HG02642 (cell line): ENCODE data around the gene PCF11.
A peak's percentile ranks its signal among the peaks of the same experiment; 100 is the strongest.
"Not testable (repeated sequence)": the region's sequence is repeated elsewhere in the genome, so short reads cannot be mapped to it uniquely, and the experiment has no call there.

Experiments
- ATAC-seq: cut with Tn5 transposase; IDR thresholded peaks from one replicate; pipeline ENCODE4 v1.9.1; 2021; ENCODE audit warnings: mild to moderate bottlenecking; ENCODE audit not compliant: unreplicated experiment, poor library complexity

Gene PCF11

GRCh38 chr11:83187465-83187864 lies 30.5 kb downstream of the PCF11 start:
- no peak for ATAC-seq

- no peak for ATAC-seq
These were observed 34.6 kb downstream of the PCF11 start for GRCh38 chr11:83191491-83191890.

- ATAC-seq: no peak
These were observed 35.1 kb downstream of the PCF11 start for GRCh38 chr11:83191986-83192385.

- ATAC-seq: no peak
These were observed 35.8 kb downstream of the PCF11 start for GRCh38 chr11:83192606-83193245.

GRCh38 chr11:83193315-83194280 lies 36.7 kb downstream of the PCF11 start, which contains the start of gene ANKRD42:
Gene ANKRD42, plus strand, starts transcription at chr11:83193712. Its CDS starts 959 bp downstream, at chr11:83194671.
- ATAC-seq: peak; percentile 95

GRCh38 chr11:83194281-83195142 lies 37.6 kb downstream of the PCF11 start:
- peak; percentile 58 for ATAC-seq

GRCh38 chr11:83195143-83195466 lies 38.2 kb downstream of the PCF11 start:
- ATAC-seq: no peak

GRCh38 chr11:83195649-83196048 lies 38.7 kb downstream of the PCF11 start:
- no peak for ATAC-seq

- ATAC-seq: no peak
These were observed 43.1 kb downstream of the PCF11 start for GRCh38 chr11:83200035-83200434.

GRCh38 chr11:83205608-83206185 lies 48.8 kb downstream of the PCF11 start:
- no peak for ATAC-seq

- no peak for ATAC-seq
These were observed 49.3 kb downstream of the PCF11 start for GRCh38 chr11:83206221-83206620.

GRCh38 chr11:83206771-83207382 lies 49.9 kb downstream of the PCF11 start:
- ATAC-seq: not testable (repeated sequence)

- ATAC-seq: no peak
These were observed 62.2 kb downstream of the PCF11 start for GRCh38 chr11:83219095-83219494.

GRCh38 chr11:83220260-83220659 lies 63.3 kb downstream of the PCF11 start:
- ATAC-seq: no peak

- ATAC-seq: no peak
These were observed 64.8 kb downstream of the PCF11 start for GRCh38 chr11:83221694-83222093.

GRCh38 chr11:83222499-83222898 lies 65.6 kb downstream of the PCF11 start:
- ATAC-seq: no peak

GRCh38 chr11:83223457-83223856 lies 66.5 kb downstream of the PCF11 start:
- ATAC-seq: no peak

- ATAC-seq: no peak
These were observed 78.9 kb downstream of the PCF11 start for GRCh38 chr11:83235825-83236224.
